ENCODE results near the gene PSMC4. TPM values are rescaled to one million over a fixed set of nuclear protein-coding genes. Genes with fewer than 3 reads are reported as not detected.

The PSMC4 gene
- total RNA-seq, 1 donor from 2014 or later = 75.4 TPM

DNA sequence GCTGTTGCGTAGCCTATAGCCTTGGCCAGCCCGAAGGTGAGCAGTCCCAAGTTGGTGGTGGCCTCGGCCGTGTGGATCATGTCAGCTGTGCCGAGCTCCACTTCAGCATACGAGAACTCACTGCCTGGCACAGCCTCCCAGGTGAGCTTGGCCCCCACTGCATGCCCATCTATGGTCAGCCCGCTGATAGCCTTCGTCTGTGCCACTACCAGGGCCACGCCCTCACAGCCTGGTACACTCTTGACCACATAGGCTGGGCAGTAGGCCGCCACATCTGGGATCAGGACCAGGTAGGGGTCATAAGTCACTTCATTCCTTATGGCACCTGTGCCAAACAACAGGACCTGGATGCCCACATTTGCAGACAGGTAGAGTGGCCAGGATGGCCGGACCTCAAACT lies 43.9 kb upstream of the PSMC4 start:
- no peak overlapping the region for H3K4me3 Mint-ChIP-seq (ENCODE audit: unreplicated experiment)
- H3K4me1 Mint-ChIP-seq (ENCODE audit: low read depth) = no peaks in the 10 kb centered on the region
- peaks cover 10% of the 10 kb centered on the region for H3K27me3 Mint-ChIP-seq (ENCODE audit: low read depth)
- TF ChIP-seq, protein P1, sequence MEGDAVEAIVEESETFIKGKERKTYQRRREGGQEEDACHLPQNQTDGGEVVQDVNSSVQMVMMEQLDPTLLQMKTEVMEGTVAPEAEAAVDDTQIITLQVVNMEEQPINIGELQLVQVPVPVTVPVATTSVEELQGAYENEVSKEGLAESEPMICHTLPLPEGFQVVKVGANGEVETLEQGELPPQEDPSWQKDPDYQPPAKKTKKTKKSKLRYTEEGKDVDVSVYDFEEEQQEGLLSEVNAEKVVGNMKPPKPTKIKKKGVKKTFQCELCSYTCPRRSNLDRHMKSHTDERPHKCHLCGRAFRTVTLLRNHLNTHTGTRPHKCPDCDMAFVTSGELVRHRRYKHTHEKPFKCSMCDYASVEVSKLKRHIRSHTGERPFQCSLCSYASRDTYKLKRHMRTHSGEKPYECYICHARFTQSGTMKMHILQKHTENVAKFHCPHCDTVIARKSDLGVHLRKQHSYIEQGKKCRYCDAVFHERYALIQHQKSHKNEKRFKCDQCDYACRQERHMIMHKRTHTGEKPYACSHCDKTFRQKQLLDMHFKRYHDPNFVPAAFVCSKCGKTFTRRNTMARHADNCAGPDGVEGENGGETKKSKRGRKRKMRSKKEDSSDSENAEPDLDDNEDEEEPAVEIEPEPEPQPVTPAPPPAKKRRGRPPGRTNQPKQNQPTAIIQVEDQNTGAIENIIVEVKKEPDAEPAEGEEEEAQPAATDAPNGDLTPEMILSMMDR (IDR thresholded peaks at IDR 0.05) = no peak
- no peaks in the 10 kb centered on the region for H3K36me3 Mint-ChIP-seq (ENCODE audit: low read depth)
- DNase-seq (ENCODE audit: low spot score) = no peak
- no peak overlapping the region for H3K27ac Mint-ChIP-seq (ENCODE audit: unreplicated experiment)
- peaks cover 12% of the 10 kb centered on the region for H3K9me3 Mint-ChIP-seq (ENCODE audit: low read depth)

DNA sequence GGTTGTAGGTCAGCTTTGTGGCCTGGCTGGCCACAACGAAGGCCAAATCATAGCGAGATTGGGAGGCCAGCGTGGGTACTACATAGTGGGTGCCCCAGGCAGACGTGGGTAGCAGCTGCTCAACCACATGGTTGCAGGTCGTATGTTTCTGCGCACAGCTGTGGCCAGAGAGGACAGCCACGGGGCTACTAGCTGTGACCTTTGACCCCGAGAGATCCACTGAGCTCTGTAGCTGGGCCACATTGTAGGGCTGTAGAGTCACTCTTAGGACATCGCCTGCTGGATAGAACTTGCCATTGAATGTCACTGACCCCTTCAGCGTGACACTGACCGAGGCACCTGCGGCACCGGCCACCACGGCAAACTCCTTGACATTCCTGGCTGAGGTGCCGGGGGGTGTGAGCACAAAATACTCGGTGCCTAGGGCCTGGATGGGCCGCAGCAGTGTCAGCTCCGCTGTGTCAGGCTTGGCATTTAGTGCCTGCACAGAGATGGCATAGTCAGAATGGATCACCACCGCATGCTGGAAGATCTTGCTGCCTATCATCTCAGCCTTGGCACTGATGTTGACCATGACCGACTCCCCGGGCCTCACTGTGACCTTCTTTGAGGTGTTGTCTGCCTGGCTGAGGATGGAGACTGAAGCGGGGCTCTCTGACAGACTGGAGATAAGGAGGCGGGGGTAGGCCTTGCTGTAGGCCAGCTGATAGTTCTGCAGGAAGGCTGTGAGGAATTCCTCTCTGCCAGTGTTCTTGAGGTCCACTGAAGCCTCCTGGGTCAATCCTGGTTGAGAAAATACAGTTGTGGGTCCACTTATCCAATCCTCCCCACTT lies 43.2 kb upstream of the PSMC4 start:
- no peak for DNase-seq (ENCODE audit: low spot score)
- Mint-ChIP-seq H3K27ac (ENCODE audit: unreplicated experiment) (no peak overlapping the region), H3K4me1 (ENCODE audit: low read depth) (no peaks in the 10 kb centered on the region), H3K9me3 (ENCODE audit: low read depth) (peaks cover 12% of the 10 kb centered on the region), H3K27me3 (ENCODE audit: low read depth) (peaks cover 10% of the 10 kb centered on the region), H3K4me3 (ENCODE audit: unreplicated experiment) (no peak overlapping the region), H3K36me3 (ENCODE audit: low read depth) (no peaks in the 10 kb centered on the region)
- TF ChIP-seq, protein P1 (IDR thresholded peaks at IDR 0.05) = no peak

DNA sequence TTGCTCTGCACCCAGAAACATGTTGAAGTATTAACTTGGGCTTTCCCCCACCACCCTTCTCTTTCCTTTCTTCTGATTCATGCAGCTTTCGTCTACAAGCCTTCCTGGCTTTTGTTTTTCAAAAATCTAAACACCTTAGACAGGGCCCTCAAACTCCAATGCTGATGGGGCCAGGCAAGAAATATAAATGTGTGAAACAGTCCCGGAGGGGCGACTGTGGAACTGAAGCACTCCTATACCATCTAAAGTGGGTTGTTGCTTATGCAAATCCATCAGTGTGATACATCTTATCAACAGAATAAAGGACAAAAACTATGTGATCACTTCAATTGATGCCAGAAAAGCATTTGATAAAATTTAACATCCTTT lies 42.6 kb upstream of the PSMC4 start:
- no peak for DNase-seq (ENCODE audit: low spot score)
- Mint-ChIP-seq H3K9me3 (ENCODE audit: low read depth) (peaks cover 12% of the 10 kb centered on the region), H3K27ac (ENCODE audit: unreplicated experiment) (no peak overlapping the region), H3K36me3 (ENCODE audit: low read depth) (no peaks in the 10 kb centered on the region), H3K4me1 (ENCODE audit: low read depth) (no peaks in the 10 kb centered on the region), H3K4me3 (ENCODE audit: unreplicated experiment) (no peak overlapping the region), H3K27me3 (ENCODE audit: low read depth) (peaks cover 10% of the 10 kb centered on the region)
- TF ChIP-seq, protein P1 (IDR thresholded peaks at IDR 0.05) = no peak

DNA sequence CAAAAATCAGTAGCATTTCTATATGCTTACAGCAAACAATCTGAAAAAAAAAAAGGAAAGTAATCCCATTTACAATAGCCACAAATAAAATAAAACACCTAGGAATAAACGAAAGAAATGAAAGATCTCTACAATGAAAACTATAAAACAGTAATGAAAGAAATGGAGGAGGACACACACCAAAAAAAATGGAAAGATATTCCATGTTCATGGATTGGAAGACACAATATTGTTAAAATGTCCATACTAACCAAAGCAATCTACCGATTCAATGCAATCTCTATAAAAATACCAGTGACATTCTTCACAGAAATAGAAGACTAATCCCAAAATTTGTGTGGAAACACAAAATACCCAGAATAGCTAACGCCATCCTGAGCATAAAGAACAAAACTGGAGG lies 41.2 kb upstream of the PSMC4 start:
- Mint-ChIP-seq H3K27me3 (ENCODE audit: low read depth) (peaks cover 10% of the 10 kb centered on the region), H3K36me3 (ENCODE audit: low read depth) (no peaks in the 10 kb centered on the region), H3K27ac (ENCODE audit: unreplicated experiment) (no peak overlapping the region), H3K4me1 (ENCODE audit: low read depth) (no peaks in the 10 kb centered on the region), H3K9me3 (ENCODE audit: low read depth) (peaks cover 12% of the 10 kb centered on the region), H3K4me3 (ENCODE audit: unreplicated experiment) (no peak overlapping the region)
- no peak for DNase-seq (ENCODE audit: low spot score)
- TF ChIP-seq, protein P1 (IDR thresholded peaks at IDR 0.05) = no peak

DNA sequence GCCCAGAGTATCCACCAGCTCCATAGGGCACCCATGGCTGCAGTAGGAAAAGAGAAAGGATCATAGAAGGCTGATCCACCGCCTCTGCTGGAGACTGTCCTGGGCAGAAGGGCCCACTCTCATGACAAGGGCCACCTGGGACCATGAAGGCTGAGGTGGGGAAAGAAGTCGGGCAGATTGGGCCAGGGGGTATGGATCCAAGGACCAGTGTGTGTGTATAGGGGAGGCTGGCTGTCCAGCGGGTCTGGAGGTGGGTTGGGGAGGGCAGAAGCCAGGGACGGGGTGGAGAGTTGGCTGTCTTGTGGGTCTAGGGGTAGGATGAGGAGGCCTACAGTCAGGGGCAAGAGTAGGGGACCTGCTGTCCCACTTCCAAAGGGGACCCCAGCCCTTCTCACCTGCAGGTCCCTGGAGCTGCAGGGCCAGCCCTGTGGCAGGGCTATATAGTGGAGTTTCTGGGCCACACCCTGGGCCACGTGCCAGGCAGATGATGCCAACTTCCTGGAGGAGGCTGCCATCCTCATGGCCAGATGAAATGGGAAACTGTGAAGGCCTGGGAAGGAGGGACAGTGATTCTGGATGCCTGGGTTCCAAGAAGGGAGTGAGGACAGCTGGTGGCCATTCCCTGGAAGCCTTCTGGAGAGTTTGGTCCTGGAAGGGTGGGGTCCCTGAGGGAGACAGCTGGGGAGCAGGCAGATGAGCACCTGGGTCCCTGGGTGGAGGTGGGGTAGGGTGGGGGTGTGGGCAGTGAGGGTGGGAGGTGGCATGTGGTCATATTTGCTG lies 36.2 kb upstream of the PSMC4 start, which contains the start of gene FCGBP:
Gene FCGBP, minus strand, starts transcription at position 51 of the 780 bp plus-strand sequence.
- peaks cover 16% of the 10 kb centered on the region for H3K9me3 Mint-ChIP-seq (ENCODE audit: low read depth)
- TF ChIP-seq, protein P1 (IDR thresholded peaks at IDR 0.05) = no peak
- H3K36me3 Mint-ChIP-seq (ENCODE audit: low read depth) = no peaks in the 10 kb centered on the region
- H3K27me3 Mint-ChIP-seq (ENCODE audit: low read depth) = peaks cover 7% of the 10 kb centered on the region
- no peak within 1 kb of the TSS for H3K27ac Mint-ChIP-seq (ENCODE audit: unreplicated experiment)
- no peak for DNase-seq (ENCODE audit: low spot score)
- no peaks in the 10 kb centered on the region for H3K4me1 Mint-ChIP-seq (ENCODE audit: low read depth)
- no peak within 1 kb of the TSS for H3K4me3 Mint-ChIP-seq (ENCODE audit: unreplicated experiment)

All from chondrocyte (in vitro differentiated cells).